KMS-11 (cell line): Measurements from ENCODE around the gene PCYT1A.
"Not testable (repeated sequence)": the region's sequence is repeated elsewhere in the genome, so short reads cannot be mapped to it uniquely, and the experiment has no call there.

Experiments used
- H2AFZ ChIP-seq: fragments of 200-600 bp; sonication (generic); 2 replicates; pipeline ENCODE4 v1.6.1; 2016; ENCODE audit warnings: antibody characterized with exemption, mixed run types, low read depth
- H3K27ac ChIP-seq: fragments of 200-600 bp; sonication (generic); 2 replicates; pipeline ENCODE4 v1.6.1; 2016; ENCODE audit warnings: mild to moderate bottlenecking, mixed run types
- H3K27me3 ChIP-seq: fragments of 200-600 bp; sonication (generic); 2 replicates; pipeline ENCODE4 v1.6.1; 2017; ENCODE audit warnings: mild to moderate bottlenecking, low read depth, mixed run types, moderate library complexity; ENCODE audit not compliant: insufficient read depth
- H3K36me3 ChIP-seq: fragments of 200-600 bp; sonication (generic); 2 replicates; pipeline ENCODE4 v1.6.1; 2017; ENCODE audit warnings: mild to moderate bottlenecking, mixed run types; ENCODE audit not compliant: insufficient read depth
- H3K4me1 ChIP-seq: fragments of 200-600 bp; sonication (generic); 2 replicates; pipeline ENCODE4 v1.6.1; 2016; ENCODE audit warnings: mild to moderate bottlenecking, low read depth, mixed run types; ENCODE audit not compliant: poor library complexity, severe bottlenecking
- H3K4me2 ChIP-seq: fragments of 200-600 bp; sonication (generic); 2 replicates; pipeline ENCODE4 v1.7.0; 2016; ENCODE audit warnings: mild to moderate bottlenecking, mixed run types
- H3K4me3 ChIP-seq: fragments of 200-600 bp; sonication (generic); IDR thresholded peaks from 2 replicates; pipeline ENCODE4 v1.6.1; 2017; ENCODE audit warnings: low read depth, low read length, mixed read lengths; ENCODE audit not compliant: insufficient read depth
- H3K79me2 ChIP-seq: fragments of 200-600 bp; sonication (generic); 2 replicates; pipeline ENCODE4 v1.6.1; 2016; ENCODE audit warnings: low read depth, mixed run types; ENCODE audit not compliant: insufficient read depth
- H3K9ac ChIP-seq: fragments of 200-600 bp; sonication (generic); 2 replicates; pipeline ENCODE4 v1.6.1; 2016; ENCODE audit warnings: mild to moderate bottlenecking, mixed run types
- H4K20me1 ChIP-seq: fragments of 200-600 bp; sonication (generic); 2 replicates; pipeline ENCODE4 v1.6.1; 2016; ENCODE audit warnings: mild to moderate bottlenecking, mixed run types; ENCODE audit not compliant: insufficient read depth
- CTCF ChIP-seq: fragments of 200-600 bp; sonication (generic); conservative IDR thresholded peaks from 2 replicates; pipeline ENCODE4 v1.6.1; 2017; ENCODE audit warnings: low read depth, mild to moderate bottlenecking, antibody characterized with exemption, low read length, moderate library complexity, mixed read lengths

The PCYT1A gene

GRCh38 chr3:196207833-196208607 is 79.5 kb downstream of the PCYT1A start:
- Histone ChIP-seq H3K79me2 (no peaks in the 10 kb centered on the region), H3K27me3 (no peaks in the 10 kb centered on the region), H3K27ac (no peak overlapping the region), H3K4me2 (peak overlapping the region; percentile 96; the same call in 1 of the 2 replicates), H3K4me1 (peaks cover 3% of the 10 kb centered on the region), H3K4me3 (no peak overlapping the region), H2AFZ (peak overlapping the region; percentile 81; the same call in 1 of the 2 replicates), H3K36me3 (no peaks in the 10 kb centered on the region), H4K20me1 (no peaks in the 10 kb centered on the region), H3K9ac (no peak overlapping the region)
- no peak for TF ChIP-seq CTCF

GRCh38 chr3:196207159-196207832 is 80.2 kb downstream of the PCYT1A start:
- H3K4me3 ChIP-seq = no peak overlapping the region
- no peak overlapping the region for H3K27ac ChIP-seq
- peaks cover 7% of the 10 kb centered on the region for H3K4me1 ChIP-seq
- no peaks in the 10 kb centered on the region for H3K36me3 ChIP-seq
- H4K20me1 ChIP-seq = no peaks in the 10 kb centered on the region
- no peak for TF ChIP-seq CTCF
- no peak overlapping the region for H2AFZ ChIP-seq
- H3K4me2 ChIP-seq = no peak overlapping the region
- H3K9ac ChIP-seq = no peak overlapping the region
- H3K27me3 ChIP-seq = no peaks in the 10 kb centered on the region
- no peaks in the 10 kb centered on the region for H3K79me2 ChIP-seq

GRCh38 chr3:196205442-196206205 is 81.9 kb downstream of the PCYT1A start:
- not testable (repeated sequence) for H3K4me2 ChIP-seq

GRCh38 chr3:196203846-196204245 is 83.7 kb downstream of the PCYT1A start:
- Histone ChIP-seq H4K20me1 (no peaks in the 10 kb centered on the region), H3K4me1 (peaks cover 7% of the 10 kb centered on the region), H2AFZ (no peak overlapping the region), H3K4me3 (no peak overlapping the region), H3K36me3 (no peaks in the 10 kb centered on the region), H3K79me2 (no peaks in the 10 kb centered on the region), H3K27me3 (no peaks in the 10 kb centered on the region), H3K9ac (no peak overlapping the region), H3K4me2 (no peak overlapping the region), H3K27ac (no peak overlapping the region)
- no peak for TF ChIP-seq CTCF

More at GRCh38 chr3:196205442-196206205, 81.9 kb downstream of the PCYT1A start:
- not testable (repeated sequence) for H3K4me1 ChIP-seq, H3K27me3 ChIP-seq, H3K9ac ChIP-seq, H3K27ac ChIP-seq, H4K20me1 ChIP-seq, H3K36me3 ChIP-seq, H3K79me2 ChIP-seq, H2AFZ ChIP-seq, H3K4me3 ChIP-seq
